Ureter (tissue), 1 donor: Measurements from ENCODE around the gene LRRTM4. TPM values are rescaled to one million over a fixed set of nuclear protein-coding genes. Genes with fewer than 3 reads are reported as not detected.

Source experiments
- DNase-seq: peaks from one replicate; pipeline ENCODE4 v3.0.0-alpha.2; 2020; ENCODE audit warnings: low spot score
- total RNA-seq: library from RNA; stranded (reverse); gene quantifications from one replicate; pipeline ENCODE4 v1.2.4, GENCODE V29; 2023
- donor health status: DM: yes; HTN: yes; CAD: no.

LRRTM4 gene
- total RNA-seq: 0.42 TPM

GRCh38 chr2:77521931-77522470 lies at the start of gene LRRTM4:
LRRTM4 (minus strand) TSS chr2:77522376.
- no peak for DNase-seq

DNA sequence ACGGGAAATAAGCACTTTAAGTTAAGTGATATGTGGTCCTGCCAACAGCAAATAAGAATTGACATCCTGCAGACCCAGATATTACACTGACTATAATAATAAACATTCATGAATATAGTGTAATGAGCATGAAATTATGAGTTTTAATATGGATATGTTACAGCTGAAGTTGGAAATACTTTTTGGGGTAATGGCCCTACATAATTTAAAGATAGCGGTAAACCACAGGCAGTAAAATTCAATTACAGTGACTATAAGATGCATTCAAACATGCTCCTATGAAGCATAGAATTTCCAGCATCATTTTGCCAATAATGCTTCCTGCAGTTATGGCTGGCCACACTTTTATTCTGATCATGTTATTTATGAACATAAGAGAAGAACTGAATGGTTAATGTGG lies 49.4 kb upstream of the LRRTM4 start:
- DNase-seq: no peak

GRCh38 chr2:77567723-77568122 lies 45.5 kb upstream of the LRRTM4 start:
- no peak for DNase-seq

GRCh38 chr2:77566582-77566981 lies 44.4 kb upstream of the LRRTM4 start:
- DNase-seq: no peak

DNA sequence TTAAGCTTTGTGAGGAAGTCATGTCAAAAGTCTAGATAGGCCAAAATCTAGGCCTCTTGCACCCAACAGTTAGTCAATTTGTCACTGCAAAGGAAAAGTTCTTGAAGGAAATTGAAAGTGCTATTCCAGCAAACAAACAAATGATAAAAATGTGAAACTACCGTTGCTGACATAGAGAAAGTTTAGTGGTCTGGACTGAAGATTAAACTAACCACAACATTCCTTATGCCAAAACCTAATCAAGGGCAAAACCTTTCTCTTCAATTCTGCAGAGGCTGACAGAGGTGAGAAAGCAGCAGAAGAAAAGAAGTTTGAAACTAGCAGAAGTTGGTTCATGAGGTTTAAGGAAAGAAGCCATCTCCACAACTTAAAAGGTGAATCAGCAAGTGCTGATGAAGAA lies 44.0 kb upstream of the LRRTM4 start:
- DNase-seq: no peak

GRCh38 chr2:77552956-77553355 lies 30.8 kb upstream of the LRRTM4 start:
- no peak for DNase-seq

DNA sequence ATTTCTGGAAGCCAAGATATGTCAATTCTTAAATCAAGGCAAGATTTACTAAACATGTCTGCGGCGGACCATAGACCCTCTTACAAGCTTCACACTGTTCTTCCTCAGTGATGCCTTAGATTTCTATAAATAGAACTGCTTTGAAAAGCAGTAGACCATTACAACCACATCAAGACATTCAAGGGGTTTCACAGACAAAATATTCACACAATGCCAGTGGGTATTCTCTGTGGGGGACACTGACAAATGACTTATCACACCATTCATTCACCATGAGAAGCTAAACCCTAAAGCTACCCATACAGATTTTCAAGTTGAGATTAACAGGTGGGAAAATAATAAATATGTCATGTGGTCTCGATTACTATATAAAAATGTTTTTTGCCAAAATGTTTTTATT lies 15.9 kb upstream of the LRRTM4 start:
- no peak for DNase-seq

- no peak for DNase-seq
Observed at GRCh38 chr2:77522888-77523287, 712 bp upstream of the LRRTM4 start.

DNA sequence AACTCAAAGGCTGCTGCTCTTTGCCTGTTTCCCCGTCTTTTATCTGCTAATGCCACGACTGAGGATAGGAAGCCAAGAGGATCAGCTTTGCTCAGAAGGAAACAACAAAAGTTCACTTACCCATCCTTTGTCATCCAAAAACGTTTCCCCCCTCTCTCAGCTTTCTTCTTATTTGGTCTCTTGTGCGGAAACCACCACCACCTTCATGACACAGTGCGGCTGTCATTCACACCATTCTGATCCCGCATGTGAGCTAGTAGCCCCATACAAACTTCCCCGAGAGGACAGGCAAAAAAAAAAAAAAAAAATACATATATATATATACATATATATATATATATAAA lies 656 bp downstream of the LRRTM4 start:
- no peak for DNase-seq

DNA sequence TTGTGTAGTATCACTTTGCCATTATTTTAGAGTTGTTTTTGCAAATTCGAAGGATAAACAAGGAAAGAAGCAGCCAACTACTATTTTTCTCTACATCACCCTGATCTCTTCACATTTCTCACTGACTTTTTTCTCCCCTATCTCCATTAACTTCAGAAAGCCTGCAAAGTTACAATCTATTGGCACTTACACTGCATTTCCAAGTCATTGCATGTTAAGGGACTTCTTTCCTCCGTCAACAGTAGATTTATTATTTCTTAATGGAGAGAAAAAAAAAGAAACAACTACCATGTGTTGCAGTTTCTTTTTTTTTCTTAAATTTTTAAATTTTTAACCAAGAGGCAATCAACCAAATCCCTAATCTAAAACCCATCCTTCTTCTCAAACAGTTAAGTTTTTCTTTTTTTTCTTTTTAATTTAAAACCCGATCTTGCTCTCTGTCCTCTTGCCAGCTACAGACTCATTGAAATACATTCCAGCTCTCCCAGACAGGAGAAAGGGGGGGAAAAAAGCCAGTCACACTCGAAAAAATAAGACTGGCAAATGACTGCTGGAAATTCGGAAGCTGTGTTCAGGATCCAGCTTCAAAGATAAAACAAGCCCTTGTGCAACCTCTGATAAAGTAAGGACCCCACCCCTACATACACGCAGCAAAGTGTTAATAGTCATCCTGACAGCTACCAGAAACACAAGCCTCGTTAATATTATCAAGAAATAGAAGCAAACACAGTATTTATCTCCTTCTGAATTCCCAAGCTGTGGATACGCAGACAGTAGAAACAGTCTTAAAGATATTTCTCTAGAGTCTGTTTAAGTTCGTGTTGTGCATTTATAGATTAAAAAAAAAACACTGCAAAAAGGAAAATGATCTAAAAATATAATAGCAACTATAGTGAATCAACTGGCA lies 1.3 kb downstream of the LRRTM4 start:
- DNase-seq: no peak

DNA sequence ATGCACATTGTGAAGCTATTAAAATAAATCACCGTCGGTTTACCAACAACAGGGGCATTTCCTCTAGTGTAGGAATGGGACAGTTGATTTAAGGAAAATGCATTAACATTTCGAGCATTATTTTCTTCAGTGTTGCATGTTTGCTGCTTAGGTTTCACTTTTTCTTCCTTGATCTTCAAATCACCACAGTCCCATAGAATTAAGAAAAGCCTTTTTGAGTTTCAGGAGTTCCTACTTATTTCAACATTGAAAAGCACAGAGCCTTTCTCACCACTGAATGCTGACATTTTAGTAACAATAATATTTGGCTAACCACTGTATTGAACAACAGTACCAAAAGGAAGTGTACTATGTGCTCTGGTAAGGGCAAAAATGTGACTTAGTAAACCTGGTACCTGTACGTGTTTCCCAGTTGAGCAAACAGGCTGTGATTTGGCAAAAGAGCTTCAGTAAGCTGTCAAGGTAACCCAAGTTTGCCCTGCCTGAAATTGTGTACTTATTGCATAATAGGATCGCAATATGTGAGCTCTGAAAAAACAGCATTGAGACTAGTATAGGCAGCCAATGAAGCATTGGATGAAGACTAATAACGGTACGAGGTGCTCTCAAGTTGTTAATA lies 2.2 kb downstream of the LRRTM4 start:
- DNase-seq: no peak

GRCh38 chr2:77519164-77519887 lies 2.9 kb downstream of the LRRTM4 start:
- DNase-seq: no peak

GRCh38 chr2:77518311-77518710 lies 3.9 kb downstream of the LRRTM4 start:
- no peak for DNase-seq

DNA sequence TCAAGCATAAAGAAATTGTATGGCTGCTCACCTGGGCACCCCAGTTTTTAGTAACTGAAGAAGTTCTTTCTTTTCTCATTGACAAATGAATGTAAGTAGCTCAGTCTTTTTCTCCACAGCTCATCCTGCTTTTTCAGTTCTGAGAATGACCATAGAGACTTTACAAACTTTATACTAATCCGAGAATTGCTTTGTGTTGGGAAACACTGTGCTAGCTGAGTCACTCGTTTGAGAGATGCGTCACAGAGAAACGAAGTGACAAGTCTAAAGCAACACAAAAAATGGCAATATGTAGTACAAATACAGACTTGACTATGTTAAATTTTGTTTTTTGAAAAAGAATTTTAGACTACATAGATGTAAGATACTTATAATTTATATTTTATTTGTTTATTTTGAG lies 9.0 kb downstream of the LRRTM4 start:
- DNase-seq: no peak

GRCh38 chr2:77512507-77512906 lies 9.7 kb downstream of the LRRTM4 start:
- no peak for DNase-seq

DNA sequence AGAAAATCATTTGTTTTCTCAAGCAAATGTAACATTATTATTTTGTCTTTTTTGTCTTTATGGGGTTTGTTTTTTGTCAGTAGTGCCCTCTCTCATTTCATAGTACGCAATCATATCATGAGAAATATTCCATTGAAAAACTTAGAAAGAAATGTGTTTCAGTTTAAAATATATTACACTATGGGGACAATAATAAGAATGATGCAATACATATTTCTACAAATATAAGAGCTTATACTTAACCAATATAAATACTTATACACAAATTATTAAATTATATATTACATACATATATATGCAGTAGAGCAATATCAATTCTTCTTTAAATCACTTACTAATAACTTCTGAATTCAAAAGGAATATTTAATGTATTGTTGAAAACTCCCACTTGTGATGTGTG lies 13.7 kb downstream of the LRRTM4 start:
- no peak for DNase-seq

DNA sequence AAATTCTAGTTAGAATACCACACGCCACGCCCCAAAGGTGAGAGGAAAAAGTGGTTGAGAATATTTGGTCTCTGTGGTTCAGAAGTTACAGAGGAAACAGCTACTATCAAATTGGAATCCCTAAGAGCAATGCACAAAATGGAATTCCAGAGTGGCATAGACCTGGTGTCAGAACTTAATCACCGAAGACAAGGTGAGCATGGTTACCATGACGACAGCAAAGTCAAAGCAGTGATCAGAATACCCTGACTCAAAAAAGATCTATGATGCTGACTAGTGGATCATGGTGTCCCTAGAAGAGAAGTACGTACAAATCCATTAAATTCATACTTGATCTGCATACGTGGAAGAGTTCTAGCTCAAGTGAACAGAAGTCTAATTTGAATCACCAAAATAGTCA lies 14.5 kb downstream of the LRRTM4 start:
- no peak for DNase-seq

- DNase-seq: no peak
Observed at GRCh38 chr2:77488141-77488540, 34.0 kb downstream of the LRRTM4 start.

- DNase-seq: no peak
Observed at GRCh38 chr2:77487074-77487803, 34.9 kb downstream of the LRRTM4 start.

GRCh38 chr2:77484026-77484425 lies 38.1 kb downstream of the LRRTM4 start:
- DNase-seq: no peak

- no peak for DNase-seq
Observed at GRCh38 chr2:77479895-77480294, 42.3 kb downstream of the LRRTM4 start.

DNA sequence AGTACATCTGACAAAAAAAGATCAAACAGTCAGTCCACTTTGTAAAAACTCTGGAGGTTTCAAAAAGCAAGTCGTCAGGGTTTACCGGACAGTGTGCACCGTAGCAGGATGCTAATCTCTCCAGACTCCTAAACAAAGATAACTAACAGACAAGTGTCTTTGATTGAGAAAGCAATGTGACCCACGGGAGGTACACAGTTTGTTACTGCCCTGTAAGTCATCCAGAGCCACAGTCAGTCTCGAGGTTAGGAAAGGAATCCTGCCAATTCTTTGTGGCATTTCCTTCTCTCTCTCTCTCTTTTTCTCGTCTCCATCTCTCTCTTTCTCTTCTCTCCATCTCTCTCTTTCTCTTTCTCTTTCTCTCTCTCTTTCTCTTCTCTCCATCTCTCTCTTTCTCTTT lies 42.8 kb downstream of the LRRTM4 start:
- DNase-seq: no peak
